Measurements from ENCODE around the gene UGT1A1. TPM values are rescaled to one million over a fixed set of nuclear protein-coding genes. Genes with fewer than 3 reads are reported as not detected.

UGT1A1 gene
- total and polyA plus RNA-seq, 2 donors (not counting 3 experiments of a cell fraction or from before 2014, with no cell fraction given): not detected

- no peak for TF ChIP-seq GATA2 (IDR thresholded peaks at IDR 0.05; ENCODE audit: insufficient read depth, insufficient read length, low read depth, low read length)
- no peak for TF ChIP-seq FOS (IDR thresholded peaks at IDR 0.05; ENCODE audit: borderline replicate concordance, insufficient read depth, low read length)
- H4K20me1 ChIP-seq (replicated peaks; ENCODE audit: control insufficient read depth, extremely low read depth, insufficient read depth, low read length): no peaks in the 10 kb centered on the region
- dilution Hi-C loops (cut with MboI; ENCODE audit: extremely low pct_ligation_motif_present, low sequenced_read_pairs) (no loop called here), intact Hi-C loops (cut with micrococcal nuclease) (no loop called here)
- no TSS peak for BruUV-seq (replicated peaks)
- H3K9ac ChIP-seq (replicated peaks; ENCODE audit: extremely low read depth, insufficient read depth, low read length): no peak overlapping the region
- no peak overlapping the region for H2AFZ ChIP-seq (ENCODE audit: low read depth, low read length)
- ChIA-PET POLR2A (no interaction called here), CTCF (no interaction called here)
- no peak for FAIRE-seq
- H3K4me2 ChIP-seq (ENCODE audit: insufficient read depth, low read length): no peak overlapping the region
- no peaks in the 10 kb centered on the region for H3K4me1 ChIP-seq (ENCODE audit: control insufficient read depth, extremely low read depth, insufficient read depth, low read length)
- no peak overlapping the region for H3K4me3 ChIP-seq (replicated peaks in 1 of 3; ENCODE audit: insufficient read depth in 1 of 3, low read depth in 1 of 3, low read length in 3 of 3)
- H3K9me1 ChIP-seq (replicated peaks; ENCODE audit: control insufficient read depth, extremely low read depth, insufficient read depth, low read length): no peaks in the 10 kb centered on the region
- H3K79me2 ChIP-seq (ENCODE audit: control insufficient read depth, insufficient read depth, low read length): no peaks in the 10 kb centered on the region
- H3K36me3 ChIP-seq (ENCODE audit: control insufficient read depth in 2 of 2, extremely low read depth in 1 of 2, insufficient read depth in 2 of 2, low read length in 2 of 2): no peaks in the 10 kb centered on the region
- no peak overlapping the region for H3K27ac ChIP-seq (ENCODE audit: insufficient read depth, low read depth, low read length)
- no peak for DNase-seq (ENCODE audit: low read depth, low spot score)
- no peaks in the 10 kb centered on the region for H3K9me3 ChIP-seq (replicated peaks; ENCODE audit: control insufficient read depth, insufficient read depth, low read length)
- H3K27me3 ChIP-seq (ENCODE audit: control insufficient read depth in 2 of 2, insufficient read depth in 2 of 2, low read length in 2 of 2): no peaks in the 10 kb centered on the region
Observed at GRCh38 chr2:233817361-233817911, 57.4 kb downstream of the UGT1A1 start.

GRCh38 chr2:233817995-233818638 lies 58.0 kb downstream of the UGT1A1 start:
- H3K9me1 ChIP-seq (replicated peaks; ENCODE audit: control insufficient read depth, extremely low read depth, insufficient read depth, low read length): no peaks in the 10 kb centered on the region
- H3K4me2 ChIP-seq (ENCODE audit: insufficient read depth, low read length): no peak overlapping the region
- H3K79me2 ChIP-seq (ENCODE audit: control insufficient read depth, insufficient read depth, low read length): no peaks in the 10 kb centered on the region
- no peaks in the 10 kb centered on the region for H4K20me1 ChIP-seq (replicated peaks; ENCODE audit: control insufficient read depth, extremely low read depth, insufficient read depth, low read length)
- H3K36me3 ChIP-seq (ENCODE audit: control insufficient read depth in 2 of 2, extremely low read depth in 1 of 2, insufficient read depth in 2 of 2, low read length in 2 of 2): no peaks in the 10 kb centered on the region
- BruUV-seq (replicated peaks): no TSS peak
- ChIA-PET CTCF (no interaction called here), POLR2A (no interaction called here)
- H3K27me3 ChIP-seq (ENCODE audit: control insufficient read depth in 2 of 2, insufficient read depth in 2 of 2, low read length in 2 of 2): no peaks in the 10 kb centered on the region
- intact Hi-C loops (cut with micrococcal nuclease) (no loop called here), dilution Hi-C loops (cut with MboI; ENCODE audit: extremely low pct_ligation_motif_present, low sequenced_read_pairs) (no loop called here)
- H3K9me3 ChIP-seq (replicated peaks; ENCODE audit: control insufficient read depth, insufficient read depth, low read length): no peaks in the 10 kb centered on the region
- FAIRE-seq (no peak), DNase-seq (ENCODE audit: low read depth, low spot score) (no peak)
- H3K4me1 ChIP-seq (ENCODE audit: control insufficient read depth, extremely low read depth, insufficient read depth, low read length): no peaks in the 10 kb centered on the region
- H3K27ac ChIP-seq (ENCODE audit: insufficient read depth, low read depth, low read length): no peak overlapping the region
- H2AFZ ChIP-seq (ENCODE audit: low read depth, low read length): no peak overlapping the region
- H3K4me3 ChIP-seq (replicated peaks in 1 of 3; ENCODE audit: insufficient read depth in 1 of 3, low read depth in 1 of 3, low read length in 3 of 3): no peak overlapping the region
- TF ChIP-seq MAX (IDR thresholded peaks at IDR 0.05; ENCODE audit: insufficient read depth, insufficient read length): no peak
- TF ChIP-seq EZH2 (IDR thresholded peaks at IDR 0.05; ENCODE audit: borderline replicate concordance, low read depth, low read length, severe bottlenecking): no peak
- H3K9ac ChIP-seq (replicated peaks; ENCODE audit: extremely low read depth, insufficient read depth, low read length): no peak overlapping the region

Measured in endothelial cell of umbilical vein (primary cell).